DMS114 treated with DMSO at 0.1 percent for 48 hours (cell line): Measurements from ENCODE around the gene SGK1.
"Not testable (repeated sequence)": the region's sequence is repeated elsewhere in the genome, so short reads cannot be mapped to it uniquely, and the experiment has no call there.

Source experiments
- DNase-seq: peaks from one replicate; lab custom pipeline; 2025; ENCODE audit not compliant: unreplicated experiment; lab: John Stamatoyannopoulos, UW

The SGK1 gene

DNA sequence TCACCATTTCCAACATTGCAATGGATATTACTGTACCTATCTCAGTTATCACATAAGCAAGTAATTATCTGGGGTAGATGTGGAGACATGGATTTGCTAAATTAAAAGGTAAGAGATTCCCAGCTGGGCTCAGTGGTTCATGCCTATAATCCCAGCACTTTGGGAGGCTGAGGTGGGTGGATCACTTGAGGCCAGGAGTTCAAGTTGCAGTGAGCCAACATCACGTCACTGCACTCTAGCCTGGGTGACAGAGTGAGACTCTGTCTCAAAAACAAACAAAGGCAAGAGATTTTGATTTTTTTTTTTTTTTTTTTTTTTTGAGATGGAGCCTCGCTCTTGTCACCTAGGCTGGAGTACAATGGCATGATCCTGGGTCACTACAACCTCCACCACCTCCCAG, 62.6 kb downstream of the SGK1 start:
- DNase-seq: not testable (repeated sequence)

DNA sequence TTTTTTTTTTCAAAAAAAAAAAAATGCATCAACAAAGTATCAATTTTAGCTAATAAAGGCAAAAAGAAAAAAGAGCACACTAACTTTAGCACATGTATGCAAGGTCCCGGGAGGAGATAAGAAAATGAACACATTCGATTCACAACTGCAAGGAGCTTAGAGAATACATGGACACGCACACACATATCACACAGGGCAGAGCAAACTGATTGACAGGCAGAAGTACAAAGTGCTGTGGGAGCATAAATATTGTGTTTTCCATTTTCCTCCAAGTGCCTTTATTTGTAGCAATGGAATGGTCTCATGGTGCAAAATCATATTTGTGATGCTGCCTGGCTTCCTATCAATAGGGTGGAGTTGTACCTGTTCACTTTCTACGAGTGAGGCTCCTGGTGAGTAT, 63.8 kb downstream of the SGK1 start:
- DNase-seq: no peak

DNA sequence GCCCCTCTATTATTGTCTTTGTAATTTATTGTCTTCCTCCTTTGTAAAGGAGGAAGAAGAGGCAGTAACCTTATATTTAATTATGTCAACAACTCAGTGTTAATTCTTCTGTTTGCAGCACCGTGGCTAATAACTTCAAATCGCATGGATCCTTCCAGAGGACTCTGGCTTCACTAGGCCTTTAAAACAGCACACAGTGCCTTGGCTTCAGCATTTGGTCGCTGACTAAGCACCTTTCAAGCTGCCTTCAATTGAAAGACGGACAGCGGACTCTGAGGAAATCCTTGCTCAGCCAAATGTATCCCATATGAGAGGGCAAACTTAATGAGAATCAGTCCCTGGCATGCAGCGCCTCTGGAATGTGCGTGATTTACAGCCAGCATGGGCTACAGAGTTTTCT, 64.2 kb downstream of the SGK1 start:
- no peak for DNase-seq

DNA sequence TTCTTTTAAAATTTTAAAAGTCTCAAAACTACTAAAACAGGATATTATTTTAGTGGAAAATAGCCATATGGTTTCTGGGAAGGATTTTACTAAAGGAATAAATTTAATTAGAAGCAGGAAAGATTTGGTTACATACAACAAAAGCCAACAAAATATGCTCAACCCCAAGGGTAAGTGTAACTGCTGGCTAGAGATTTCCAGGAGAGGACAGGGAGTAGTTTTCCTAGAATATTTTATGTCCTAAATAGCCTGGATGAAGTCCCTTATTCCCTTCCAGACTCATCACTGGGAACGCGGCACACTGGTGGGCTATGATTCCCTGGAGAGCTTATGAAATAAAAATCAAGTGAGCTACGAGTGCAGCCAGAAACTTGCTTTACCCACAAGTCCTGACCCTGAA, 66.6 kb downstream of the SGK1 start:
- no peak for DNase-seq

DNA sequence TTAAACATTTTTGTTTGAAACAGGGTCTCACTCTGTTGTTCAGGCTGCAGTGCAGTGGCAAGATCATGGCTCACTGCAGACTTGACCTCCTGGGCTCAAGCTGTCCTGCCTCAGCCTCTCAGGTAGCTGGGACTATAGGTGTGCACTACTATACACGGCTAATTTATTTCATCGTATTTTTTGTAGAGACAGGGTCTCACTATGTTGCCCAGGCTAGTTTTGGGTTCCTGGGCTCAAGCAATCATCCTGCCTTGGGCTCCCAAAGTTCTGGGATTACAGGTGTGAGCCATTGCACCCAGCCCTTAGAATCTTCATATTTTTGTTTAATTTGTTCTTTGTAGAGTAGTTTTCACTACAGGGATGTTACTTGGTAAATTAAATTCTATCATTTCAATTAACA, 67.1 kb downstream of the SGK1 start:
- DNase-seq: no peak

DNA sequence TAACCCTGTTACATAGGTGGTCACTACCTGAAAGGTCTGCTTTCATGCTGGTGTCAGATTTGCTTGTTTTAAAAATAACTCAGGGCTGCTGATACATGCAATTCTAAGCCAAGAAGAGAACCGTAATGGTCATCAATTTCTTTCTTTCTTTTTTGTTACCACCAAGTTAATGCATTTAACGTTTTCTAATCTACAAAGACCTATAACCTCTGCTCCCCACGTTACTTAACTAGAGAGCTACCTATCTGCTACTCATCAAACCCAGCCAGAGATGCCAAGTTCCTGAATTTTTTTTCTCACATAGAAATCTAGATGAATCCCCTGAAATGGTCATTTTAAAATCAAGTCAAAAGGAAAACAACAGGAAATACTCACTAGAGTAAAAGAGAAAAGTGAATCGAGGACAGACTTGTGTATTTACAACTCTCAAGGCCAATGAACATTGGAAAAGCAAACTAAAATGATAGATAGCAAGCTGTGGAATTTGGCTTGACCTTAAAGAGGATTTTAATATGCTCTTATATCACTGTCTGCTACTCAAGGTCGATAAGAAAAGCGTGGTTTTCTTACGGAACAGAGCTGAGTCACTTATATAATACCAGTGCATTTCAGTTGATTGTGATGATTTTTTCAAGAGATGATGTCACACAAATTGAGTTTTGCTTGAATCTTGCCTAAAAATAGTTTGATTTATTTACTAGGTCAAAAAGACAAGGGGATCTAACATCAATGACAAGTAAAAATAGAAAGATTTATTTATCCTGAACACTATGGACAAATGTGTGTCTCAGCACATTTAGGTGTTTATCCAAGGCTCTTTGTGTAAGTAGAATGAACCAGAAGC, 67.9 kb downstream of the SGK1 start:
- DNase-seq: no peak

DNA sequence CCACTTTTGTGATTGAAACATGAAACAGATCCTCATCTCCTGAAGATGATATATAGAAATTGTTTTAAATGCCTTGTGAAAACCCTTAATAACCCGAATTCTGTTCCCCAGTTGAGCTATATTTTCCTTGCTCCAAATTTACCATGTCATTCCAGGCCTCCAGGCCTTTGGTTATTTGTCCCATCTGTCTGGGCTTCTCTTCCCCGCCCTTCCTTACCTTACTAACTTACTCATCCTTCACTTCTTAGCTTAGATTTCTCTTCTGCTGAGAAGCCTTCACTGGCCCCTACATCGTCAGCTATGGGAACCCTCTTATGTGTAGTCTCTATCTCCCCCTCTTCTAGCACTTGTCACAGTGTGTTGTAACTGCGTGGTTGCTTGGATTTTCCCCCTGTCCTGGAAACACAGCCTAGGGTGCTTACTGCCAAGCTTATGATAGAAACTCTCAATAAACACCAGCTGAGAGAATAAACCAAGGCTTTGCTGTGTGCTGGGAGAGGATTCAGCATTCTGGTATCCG, 68.6 kb downstream of the SGK1 start:
- no peak for DNase-seq

DNA sequence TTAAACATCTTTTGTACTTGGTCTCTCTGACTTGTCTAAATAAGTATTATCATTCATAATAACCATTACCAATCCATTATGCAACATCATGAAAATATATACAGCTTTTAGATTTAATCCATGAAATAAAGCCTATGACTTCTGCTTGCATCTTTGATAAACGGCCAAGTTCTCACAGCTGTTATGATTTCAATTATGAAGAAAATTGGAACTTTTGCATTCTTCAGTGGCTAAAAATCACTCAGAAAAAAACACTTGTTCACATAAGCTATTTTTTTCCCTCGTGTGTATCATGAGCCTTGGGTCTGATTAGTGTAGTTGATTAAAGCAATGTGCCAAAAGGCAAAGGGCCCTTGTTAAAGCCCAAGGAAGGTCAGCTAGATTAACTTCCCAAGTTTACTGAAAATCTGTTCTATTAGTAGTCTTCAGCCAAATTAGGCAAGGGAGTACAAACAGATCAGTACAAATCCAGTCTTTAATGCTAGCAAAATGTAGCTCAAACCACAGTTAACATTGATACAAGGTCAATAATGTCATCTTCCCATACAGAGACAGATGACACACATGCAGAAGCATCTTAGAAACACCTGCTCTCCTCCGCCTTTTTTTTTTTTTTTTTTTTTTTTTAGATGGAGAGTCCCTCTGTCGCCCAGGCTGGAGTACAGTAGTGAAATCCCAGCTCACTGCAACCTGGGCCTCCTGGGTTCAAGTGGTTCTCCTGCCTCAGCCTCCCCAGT, 69.9 kb downstream of the SGK1 start:
- no peak for DNase-seq

DNA sequence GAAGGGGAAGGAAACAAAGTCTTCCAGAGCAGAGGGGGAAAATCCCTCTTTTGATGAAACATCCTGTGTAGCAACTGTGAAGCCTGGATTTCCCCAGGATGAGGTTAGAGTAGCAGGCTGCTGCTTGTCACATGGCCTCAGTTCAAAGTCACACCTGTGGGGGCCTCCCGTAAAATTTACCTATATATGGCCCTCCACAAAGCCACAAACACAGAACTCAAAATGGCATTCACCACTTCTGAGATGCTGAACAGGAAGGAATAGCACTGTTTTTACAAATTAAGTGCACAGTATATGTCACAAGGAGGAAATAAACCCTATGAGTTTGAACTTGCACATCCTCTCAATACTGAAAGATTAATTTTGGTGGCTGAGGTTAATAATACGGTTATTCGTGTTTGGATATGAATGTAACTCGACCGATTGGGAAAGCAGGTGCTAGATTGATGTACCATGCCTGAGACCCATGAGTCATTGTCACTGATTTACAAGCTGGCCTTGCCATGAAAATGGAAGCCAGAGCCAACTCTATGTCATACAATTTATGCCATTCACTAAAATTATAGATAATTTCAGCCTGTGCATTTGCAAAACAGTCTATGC, 70.6 kb downstream of the SGK1 start:
- DNase-seq: no peak

DNA sequence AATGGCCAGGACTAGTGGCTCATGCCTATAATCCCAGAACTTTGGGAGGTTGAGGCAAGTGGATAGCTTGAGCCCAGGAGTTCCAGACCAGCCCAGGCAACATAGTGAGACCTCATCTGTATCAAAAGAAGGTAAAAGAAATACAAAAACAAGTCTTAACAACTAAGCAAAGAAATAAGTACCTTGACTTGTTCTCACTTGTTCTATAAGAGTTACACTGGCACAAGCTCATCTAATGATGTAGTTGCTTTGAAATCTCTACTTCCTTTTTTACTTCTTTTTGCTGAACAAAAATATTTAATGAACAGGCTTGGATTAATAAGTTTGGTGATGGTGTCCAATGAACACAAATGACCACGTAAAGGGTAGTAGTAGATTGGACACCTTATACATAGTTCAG, 72.2 kb downstream of the SGK1 start:
- DNase-seq: no peak

DNA sequence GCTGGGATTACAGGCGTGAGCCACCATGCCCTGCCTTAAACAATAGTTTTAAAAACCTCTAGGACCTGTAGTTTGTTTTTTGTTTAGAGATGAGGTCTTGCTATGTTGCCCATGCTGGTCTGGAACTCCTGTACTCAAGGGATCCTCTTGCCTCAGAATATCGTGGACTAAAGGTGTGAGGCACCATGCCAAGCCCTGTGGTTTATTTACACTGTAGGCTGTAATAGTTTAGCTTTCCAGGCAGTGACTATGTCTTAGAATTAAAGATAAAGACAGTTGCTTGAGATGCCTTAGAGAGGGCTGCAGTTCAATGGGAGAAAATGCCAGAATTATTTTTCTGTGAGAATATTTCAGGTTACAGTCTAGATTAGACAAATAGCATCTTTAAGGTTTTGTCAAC, 72.9 kb downstream of the SGK1 start:
- DNase-seq: no peak

DNA sequence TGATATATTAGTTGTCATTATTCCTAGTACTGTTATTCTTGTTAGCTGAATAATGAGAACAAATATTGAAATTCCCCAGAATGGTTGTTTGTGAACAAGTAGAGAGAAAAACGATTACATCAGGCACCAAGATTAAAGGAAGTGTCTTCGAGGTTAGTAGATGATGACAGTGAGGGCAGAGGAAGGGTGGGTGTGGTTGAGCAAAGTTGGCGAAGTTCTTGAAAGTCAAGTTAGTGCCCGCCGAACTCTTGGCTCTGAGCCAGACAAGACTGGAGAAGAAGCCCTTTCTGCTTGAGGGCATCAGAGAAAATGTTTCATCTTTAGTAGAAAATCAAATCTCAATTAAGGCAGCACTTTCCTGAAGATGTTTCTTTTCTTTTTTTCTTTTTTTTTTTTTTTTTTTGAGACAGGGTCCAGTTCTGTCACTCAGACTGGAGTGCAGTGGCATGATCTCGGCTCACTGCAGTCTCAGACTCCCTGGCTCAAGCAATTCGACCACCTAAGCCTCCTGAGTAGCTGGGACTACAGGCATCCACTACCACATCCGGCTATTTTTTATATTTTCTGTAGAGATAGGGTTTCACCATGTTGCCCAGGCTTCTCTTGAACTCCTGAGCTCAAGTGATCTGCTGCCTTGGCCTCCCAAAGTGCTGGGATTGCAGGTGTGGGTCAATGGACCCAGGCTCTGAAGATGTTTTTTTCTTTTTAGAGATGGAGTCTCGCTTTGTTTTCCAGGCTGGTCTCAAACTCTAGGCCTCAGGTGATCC, 77.1 kb downstream of the SGK1 start:
- no peak for DNase-seq

DNA sequence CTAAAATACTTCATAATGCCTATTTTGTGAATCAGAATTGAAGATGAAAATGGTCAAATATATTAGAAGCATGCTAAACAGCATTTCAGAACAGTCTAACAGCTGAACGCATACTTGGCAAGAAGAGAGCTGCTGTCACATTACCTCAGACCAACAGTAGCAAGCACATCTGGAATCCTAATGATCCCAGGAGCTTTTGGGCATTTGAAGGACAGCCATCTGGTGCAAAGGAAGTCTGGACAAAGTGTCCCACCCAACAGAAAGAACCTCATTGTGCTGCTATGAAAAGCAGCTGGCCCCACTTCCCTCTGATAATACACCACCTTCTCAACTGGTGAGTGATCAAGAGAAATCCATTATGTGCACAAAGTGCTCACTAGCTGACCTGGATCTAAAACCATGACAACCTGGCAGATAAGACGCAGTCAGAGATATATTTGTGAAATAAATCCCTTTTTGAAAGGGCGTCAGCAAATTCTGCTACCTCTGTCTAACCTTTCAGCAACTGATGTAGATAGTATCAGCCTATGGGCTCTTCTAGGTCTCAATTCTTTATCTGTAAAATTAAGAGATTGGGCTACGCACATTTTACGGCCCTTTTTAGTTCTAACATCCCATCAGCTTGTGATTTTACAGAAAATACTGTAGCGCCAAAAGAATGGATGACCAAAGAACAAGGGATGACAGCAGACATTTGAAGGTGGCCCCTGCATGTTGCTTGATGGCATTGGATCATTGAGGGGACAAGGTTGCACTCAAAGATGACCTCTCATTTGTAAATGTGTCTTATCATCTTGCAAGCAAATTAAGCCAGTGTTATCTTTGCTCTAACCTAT, 78.7 kb downstream of the SGK1 start:
- no peak for DNase-seq

DNA sequence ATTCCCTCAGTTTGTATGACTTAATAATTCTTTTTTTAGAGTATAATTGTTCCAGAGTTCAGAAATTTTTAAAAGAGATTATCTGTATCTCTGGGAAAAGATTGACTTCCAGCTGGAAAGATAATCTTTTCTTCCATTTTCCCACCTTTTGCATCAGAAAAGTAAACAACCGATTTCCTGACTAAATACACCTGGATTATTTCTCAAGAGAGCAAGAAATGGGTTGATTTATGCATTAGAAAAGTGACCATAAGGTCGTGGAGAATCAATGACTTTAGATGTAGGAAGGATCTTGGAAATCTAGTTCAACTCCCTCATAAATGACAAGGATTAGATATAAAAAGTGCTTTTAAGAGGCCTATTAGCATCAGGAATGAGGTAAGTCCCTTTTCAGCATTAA, 79.9 kb downstream of the SGK1 start:
- no peak for DNase-seq

DNA sequence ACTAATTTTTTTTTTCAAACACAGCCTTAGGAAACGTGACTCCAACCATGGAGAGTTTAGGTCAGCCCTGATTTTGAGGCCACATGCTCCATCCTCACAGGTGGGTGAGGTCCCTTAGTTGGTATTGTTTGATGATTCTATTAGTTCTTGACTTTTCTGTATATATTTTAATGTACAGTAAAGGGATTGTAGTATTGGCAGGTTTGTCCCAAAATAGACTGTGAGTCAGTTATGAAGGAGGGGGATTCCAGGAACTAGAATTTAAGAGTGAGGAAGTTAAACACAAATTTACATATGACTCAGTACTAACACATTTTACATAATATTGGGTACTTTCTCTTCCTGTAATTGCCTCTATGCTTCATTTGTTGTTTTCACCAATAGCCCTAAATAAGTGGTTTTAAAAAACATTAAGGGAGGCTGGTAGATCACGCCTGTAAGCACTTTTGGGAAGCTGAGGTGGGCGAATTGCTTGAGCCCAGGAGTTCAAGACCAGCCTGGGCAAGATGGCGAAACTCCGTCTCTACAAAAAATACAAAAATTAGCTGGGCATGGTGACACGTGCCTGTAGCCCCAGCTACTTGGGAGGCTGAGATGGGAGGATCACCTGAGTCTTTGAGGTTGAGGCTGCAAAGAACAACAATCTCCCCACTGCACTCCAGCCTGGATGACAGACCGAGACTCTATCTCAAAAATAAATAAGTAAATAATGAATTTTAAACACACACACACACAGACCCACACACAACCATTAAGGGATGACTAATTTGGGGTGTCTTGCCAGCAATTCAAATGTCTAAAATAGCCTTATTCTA, 81.8 kb downstream of the SGK1 start:
- DNase-seq: no peak

DNA sequence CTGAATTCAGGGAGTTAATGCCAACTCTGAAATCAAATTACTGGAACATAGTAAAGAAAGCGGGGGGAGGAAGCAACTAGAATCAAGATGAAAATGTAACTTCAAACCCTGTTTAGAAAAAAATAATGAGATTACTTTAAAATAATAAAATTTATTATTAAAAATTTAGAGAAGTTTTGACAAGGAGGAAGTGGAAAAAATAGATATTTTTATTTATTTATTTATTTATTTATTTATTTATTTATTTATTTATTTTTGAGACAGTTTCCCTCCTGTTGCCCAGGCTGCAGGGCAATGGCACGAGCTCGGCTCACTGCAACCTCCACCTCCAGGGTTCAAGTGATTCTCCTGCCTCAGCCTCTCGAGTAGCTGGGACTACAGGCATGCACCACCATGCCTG, 82.6 kb downstream of the SGK1 start:
- not testable (repeated sequence) for DNase-seq

DNA sequence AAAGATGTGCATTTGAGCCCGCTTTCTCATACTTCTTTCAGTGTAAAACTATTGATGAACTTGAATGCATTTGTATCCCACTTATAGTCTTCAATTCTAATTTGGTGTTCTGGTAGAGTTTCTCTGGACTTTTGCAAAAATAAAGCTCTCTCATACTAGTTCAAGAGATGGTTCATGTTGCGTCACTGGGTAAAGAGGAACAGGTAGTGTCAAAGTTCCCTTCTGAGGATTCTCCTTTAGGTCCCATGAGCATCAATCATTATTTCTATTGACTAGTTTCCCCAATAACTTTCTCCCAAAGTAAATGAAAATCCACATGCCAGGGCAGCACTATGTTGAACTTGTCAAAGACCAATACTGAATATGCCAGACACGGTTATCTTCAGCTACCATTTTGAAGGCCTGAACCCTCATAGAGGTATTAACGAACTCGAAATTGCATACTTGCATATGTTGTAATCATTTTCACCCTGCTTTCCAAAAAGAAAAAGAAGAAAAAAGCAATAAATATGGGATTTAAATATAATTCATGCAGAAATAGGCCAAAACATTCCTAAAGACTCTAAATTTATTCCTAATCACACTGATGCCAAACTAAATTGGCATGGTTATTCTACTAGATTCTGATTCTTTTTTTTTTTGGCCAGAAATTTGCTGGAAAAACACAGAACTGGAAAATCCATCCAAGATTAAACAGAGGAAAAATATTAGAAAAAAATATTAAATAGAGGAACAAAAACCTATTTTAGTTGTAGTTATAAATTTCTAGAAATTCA, 84.5 kb downstream of the SGK1 start:
- DNase-seq: no peak

DNA sequence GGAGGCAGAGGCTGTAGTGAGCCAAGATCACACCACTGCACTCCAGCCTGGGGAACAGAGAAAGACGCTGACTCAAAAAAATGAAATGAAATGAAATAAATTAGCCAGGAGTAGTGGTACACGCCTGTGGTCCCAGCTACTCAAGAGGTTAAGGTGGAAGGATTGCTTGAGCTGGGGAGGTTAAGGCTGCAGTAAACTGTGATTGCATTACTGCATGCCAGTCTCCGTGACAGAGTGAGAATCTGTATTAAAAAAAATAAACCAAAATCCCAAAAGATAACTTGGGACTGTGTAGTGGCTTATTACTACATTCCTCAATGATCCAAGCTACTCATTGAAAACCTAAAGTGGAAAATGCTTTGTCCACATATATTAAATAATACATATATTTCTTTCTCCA, 87.0 kb downstream of the SGK1 start:
- DNase-seq: no peak
